ENCODE results near the gene MYLK4. TPM values are rescaled to one million over a fixed set of nuclear protein-coding genes. Genes with fewer than 3 reads are reported as not detected.
A peak's percentile ranks its signal among the peaks of the same experiment; 100 is the strongest.

MYLK4 gene
- 0.08 TPM for polyA plus RNA-seq

DNA sequence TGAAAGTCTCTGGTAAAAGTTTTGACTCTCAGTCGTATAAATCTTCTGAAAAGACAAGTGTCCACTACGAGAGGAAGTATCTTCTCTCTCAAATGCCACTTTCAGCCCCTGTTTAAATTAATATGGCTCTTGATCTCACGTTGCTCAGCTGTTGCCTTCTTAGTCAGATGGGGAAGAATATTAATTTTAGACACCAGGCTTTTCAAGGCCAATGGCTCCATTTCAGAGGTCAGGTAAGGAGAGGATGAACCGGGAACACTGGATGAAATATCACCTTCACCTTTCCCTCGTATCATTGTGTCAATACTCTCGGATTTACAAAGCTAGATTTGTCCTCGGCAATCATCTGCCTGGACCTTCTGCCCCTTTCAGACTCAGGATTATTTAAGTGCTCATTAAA is at the start of gene MYLK4:
MYLK4 (minus strand) TSS at position 91 of the 400 bp plus-strand sequence. CDS start 1,628 bp downstream, outside the sequence.
- Mint-ChIP-seq H3K36me3 (peaks cover 4% of the 10 kb centered on the region), H3K27me3 (peaks cover 18% of the 10 kb centered on the region), H3K4me3 (no peak within 1 kb of the TSS), H3K27ac (no peak within 1 kb of the TSS), H3K9me3 (no peaks in the 10 kb centered on the region), H3K4me1 (peaks cover 3 to 9% (median 6%) of the 10 kb centered on the region in 3 donors)

DNA sequence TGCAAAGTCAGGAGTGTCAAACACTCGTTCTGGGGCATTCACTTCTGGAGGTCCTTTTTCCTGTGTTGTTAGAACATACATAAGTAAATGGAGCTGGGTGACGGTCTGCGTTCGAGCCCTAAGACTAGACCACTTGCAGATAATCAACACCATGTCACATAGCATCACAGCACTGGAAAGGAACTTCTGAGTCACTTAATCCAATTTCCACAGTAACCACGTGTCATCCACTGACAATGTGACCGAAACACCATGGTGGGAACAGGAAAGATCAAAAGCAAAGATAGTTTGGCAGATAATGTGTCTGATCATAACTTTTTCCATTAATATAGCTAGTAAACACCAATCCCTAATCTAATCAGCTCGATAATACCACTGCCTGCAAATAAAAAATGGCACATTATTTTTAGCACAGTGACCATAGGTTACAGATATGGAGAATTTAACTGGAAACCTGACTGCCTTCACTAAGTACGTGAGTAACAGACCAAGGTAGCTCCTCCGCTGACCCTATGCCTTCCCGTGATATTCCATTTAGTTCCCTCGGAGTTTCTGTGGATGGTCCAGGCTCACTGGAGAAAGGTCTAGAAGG is 49.3 kb upstream of the MYLK4 start:
- no peaks in the 10 kb centered on the region for H3K27me3 Mint-ChIP-seq
- no peak overlapping the region for H3K4me3 Mint-ChIP-seq
- no peak overlapping the region for H3K27ac Mint-ChIP-seq
- no peaks in the 10 kb centered on the region for H3K9me3 Mint-ChIP-seq
- H3K4me1 Mint-ChIP-seq, result peaks cover 0 to 4% (median 2%) of the 10 kb centered on the region in 3 donors
- H3K36me3 Mint-ChIP-seq, result peaks cover 4% of the 10 kb centered on the region

DNA sequence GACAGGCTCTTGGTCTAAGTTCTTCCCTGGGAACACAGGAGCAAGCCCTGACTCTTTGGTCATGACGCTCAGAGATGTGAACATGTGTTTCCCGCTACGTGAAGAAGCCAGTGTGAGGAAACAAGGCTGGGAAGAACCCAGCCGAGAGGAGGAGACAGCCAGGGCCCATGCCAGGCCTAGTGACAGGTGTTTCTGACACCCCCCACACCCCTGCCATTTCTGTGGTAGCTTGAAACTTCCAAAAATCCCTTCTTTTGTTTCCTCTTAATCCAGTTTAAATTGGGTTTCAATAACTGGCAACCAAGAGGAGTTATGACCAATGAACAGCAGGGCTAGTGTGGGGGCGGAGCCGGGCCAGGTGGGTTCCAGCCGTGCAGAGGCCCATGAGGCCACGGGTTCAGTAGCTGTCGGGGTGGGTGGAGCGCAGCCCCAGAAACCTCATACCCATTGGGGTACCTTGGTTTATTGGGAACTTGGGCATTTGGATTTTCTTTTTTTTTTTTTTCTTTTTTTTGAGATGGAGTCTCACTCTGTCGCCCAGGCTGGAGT is 47.9 kb upstream of the MYLK4 start:
- H3K4me3 Mint-ChIP-seq, result no peak overlapping the region
- H3K4me1 Mint-ChIP-seq, result peaks cover 3 to 12% (median 6%) of the 10 kb centered on the region in 3 donors
- H3K27ac Mint-ChIP-seq, result no peak overlapping the region

DNA sequence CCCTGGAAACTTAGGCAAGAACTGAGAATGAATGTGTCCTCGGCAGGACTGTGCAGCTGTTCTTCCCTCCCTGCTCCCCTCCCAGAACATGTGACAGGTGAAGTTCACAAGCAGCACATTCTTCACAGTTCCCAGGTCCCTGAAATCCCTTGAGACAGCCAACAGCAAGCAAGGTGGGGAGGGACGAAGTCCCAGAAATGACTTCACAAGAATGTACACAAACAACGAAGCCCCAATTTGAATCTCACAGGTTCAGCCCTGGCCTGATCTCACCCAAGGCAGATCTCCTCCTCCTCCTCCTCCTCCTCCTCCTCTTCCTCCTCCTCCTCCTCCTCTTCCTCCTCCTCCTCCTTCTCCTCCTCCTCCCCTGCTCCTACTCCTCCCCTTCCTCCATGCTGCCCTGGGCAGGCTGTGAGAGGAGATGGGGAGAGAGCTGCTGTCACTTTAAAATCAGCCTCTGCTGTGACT is 46.9 kb upstream of the MYLK4 start:
- Mint-ChIP-seq H3K27me3 (no peaks in the 10 kb centered on the region), H3K27ac (no peak overlapping the region), H3K4me3 (peak overlapping the region in 1 of 4 donors; percentile 17)

More for the DNA sequence above, 47.9 kb upstream of the MYLK4 start:
- peaks cover 4% of the 10 kb centered on the region for H3K36me3 Mint-ChIP-seq
- no peaks in the 10 kb centered on the region for H3K27me3 Mint-ChIP-seq
- no peaks in the 10 kb centered on the region for H3K9me3 Mint-ChIP-seq

DNA sequence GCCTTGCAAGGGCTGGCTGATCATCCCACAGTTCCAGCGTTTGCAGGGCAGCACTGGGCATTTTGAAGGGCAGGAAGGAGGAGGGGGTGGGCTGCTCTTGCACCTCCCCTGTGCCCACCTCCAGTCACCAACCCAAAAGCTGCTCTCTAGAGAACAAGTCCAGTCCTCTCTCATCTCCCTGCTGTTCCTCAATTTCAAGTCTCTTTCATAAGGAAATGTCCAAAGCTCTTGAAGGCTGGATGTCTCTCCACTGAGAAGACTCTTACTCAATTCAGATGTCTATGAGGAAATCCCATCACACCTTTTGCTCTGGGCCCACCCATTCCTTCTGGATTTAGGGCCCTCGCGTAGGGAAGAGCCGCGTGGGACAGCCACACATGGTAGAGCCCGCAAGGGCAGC is 46.1 kb upstream of the MYLK4 start:
- peaks cover 4% of the 10 kb centered on the region for H3K36me3 Mint-ChIP-seq
- no peaks in the 10 kb centered on the region for H3K27me3 Mint-ChIP-seq
- peaks cover 10 to 20% (median 19%) of the 10 kb centered on the region in 3 donors for H3K4me1 Mint-ChIP-seq
- H3K9me3 Mint-ChIP-seq, result no peaks in the 10 kb centered on the region
- H3K4me3 Mint-ChIP-seq, result no peak overlapping the region
- peak overlapping the region in 1 of 3 donors; percentile 76 for H3K27ac Mint-ChIP-seq

More for the DNA sequence above, 46.9 kb upstream of the MYLK4 start:
- H3K4me1 Mint-ChIP-seq, result peaks cover 7 to 19% (median 15%) of the 10 kb centered on the region in 3 donors
- peaks cover 4% of the 10 kb centered on the region for H3K36me3 Mint-ChIP-seq
- no peaks in the 10 kb centered on the region for H3K9me3 Mint-ChIP-seq

DNA sequence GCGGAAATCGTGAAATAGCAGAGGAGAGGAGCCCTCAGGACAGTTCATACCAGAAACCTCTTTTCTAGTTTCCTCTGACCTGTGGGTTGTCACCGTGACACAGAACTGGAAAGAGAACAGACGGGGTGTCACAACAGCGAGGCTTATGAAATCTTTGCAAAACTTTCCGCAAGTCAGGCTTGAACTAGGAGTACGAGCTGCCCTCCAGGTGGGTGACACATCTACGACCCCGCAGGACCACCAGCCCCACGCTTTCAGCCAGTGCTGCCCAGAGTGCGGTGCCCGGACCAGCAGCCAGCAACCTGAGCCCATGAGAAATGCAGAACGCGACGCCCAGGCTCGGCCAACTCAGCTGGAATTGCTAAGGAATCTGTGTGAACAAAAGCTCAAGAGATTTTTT is 45.2 kb upstream of the MYLK4 start:
- H3K27me3 Mint-ChIP-seq, result no peaks in the 10 kb centered on the region
- H3K36me3 Mint-ChIP-seq, result peaks cover 6% of the 10 kb centered on the region
- no peaks in the 10 kb centered on the region for H3K9me3 Mint-ChIP-seq
- H3K4me1 Mint-ChIP-seq, result peaks cover 17 to 29% (median 23%) of the 10 kb centered on the region in 3 donors
- no peak overlapping the region for H3K4me3 Mint-ChIP-seq
- H3K27ac Mint-ChIP-seq, result no peak overlapping the region

DNA sequence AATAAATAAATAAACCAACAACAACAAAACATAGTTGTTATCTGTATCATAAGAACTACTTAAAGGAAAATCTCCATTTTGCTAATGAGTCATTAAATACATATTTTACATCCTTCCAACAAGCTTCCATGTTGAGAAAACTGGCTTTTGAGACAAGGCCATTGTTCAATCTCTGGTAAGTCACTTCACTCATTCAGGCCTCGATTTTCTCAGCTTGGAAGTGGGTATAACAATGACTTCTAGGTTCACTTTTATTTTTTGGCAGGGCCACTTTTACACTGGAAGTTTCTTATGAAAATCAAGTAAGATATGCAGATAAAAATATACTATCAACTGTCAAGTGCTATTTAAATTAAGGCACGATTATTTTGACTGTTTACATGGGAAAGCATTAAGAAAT is 44.4 kb upstream of the MYLK4 start:
- H3K4me3 Mint-ChIP-seq, result no peak overlapping the region
- no peaks in the 10 kb centered on the region for H3K9me3 Mint-ChIP-seq
- H3K27me3 Mint-ChIP-seq, result no peaks in the 10 kb centered on the region
- H3K4me1 Mint-ChIP-seq, result peaks cover 20 to 29% (median 25%) of the 10 kb centered on the region in 3 donors
- no peak overlapping the region for H3K27ac Mint-ChIP-seq
- peaks cover 4% of the 10 kb centered on the region for H3K36me3 Mint-ChIP-seq

DNA sequence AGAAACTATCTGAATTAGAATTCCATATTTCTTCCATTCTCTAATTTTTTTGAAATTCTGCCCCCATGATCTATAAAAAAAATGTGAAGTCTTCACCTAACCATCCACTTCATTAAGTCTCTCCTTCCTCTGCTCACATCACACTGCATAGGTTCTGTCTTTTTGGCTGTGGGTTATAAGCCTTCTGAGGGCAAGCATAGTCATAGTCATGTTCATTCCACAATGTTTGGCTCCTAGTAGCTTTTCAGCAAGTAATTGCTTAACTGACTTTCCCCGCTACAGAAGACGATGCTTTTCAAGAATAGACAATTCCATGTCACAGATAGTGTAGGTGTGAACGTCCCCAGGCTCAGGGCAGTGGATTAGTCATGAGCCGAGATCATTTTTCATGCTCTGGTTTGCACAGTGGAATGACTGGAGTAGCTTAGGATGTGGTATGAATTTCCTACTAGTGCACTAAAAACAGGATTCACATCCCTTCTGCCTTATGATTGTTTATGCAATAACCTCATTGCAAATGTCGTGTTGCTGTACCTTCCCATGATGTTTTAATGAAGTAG is 43.5 kb upstream of the MYLK4 start:
- Mint-ChIP-seq H3K4me1 (peaks cover 20 to 29% (median 25%) of the 10 kb centered on the region in 3 donors), H3K4me3 (no peak overlapping the region), H3K27ac (peak overlapping the region in 2 of 3 donors; percentile 67 to 82)

DNA sequence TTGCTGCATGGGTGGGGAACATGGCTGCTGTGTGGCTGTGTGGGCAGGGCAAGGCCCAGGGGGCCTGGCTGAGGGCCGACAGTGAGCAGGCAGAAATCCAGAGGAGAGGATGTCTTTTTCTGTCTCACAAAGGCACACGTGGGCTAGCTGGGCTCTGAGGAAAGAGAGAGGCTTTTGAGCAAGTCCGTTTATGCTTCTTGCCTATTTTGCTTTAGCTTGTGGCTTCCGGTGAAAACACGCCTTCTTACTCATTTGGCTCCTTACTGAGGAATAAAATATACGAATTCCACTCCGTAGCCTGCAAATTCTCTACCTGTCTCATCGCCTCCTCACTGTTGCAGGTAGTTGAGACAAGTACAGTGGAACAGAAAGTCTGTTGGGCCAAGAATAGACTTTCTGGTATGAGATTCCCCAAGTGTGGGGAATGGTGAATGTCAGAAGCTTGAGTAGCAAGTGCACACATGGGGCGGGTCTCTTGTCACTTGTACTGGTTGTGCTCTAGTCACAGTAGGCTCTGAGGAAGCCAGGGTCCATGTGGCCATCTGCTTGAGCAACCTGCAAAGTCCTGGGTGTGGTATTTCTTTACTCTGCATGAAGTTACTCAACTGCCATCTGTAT is 42.9 kb upstream of the MYLK4 start:
- Mint-ChIP-seq H3K27ac (peak overlapping the region in 2 of 3 donors; percentile 67 to 82), H3K36me3 (peaks cover 1% of the 10 kb centered on the region), H3K27me3 (no peaks in the 10 kb centered on the region), H3K4me3 (peak overlapping the region in 1 of 4 donors; percentile 55), H3K4me1 (peaks cover 20 to 29% (median 25%) of the 10 kb centered on the region in 3 donors), H3K9me3 (no peaks in the 10 kb centered on the region)

More for the DNA sequence above, 43.5 kb upstream of the MYLK4 start:
- no peaks in the 10 kb centered on the region for H3K27me3 Mint-ChIP-seq
- no peaks in the 10 kb centered on the region for H3K9me3 Mint-ChIP-seq
- H3K36me3 Mint-ChIP-seq, result peaks cover 1% of the 10 kb centered on the region

DNA sequence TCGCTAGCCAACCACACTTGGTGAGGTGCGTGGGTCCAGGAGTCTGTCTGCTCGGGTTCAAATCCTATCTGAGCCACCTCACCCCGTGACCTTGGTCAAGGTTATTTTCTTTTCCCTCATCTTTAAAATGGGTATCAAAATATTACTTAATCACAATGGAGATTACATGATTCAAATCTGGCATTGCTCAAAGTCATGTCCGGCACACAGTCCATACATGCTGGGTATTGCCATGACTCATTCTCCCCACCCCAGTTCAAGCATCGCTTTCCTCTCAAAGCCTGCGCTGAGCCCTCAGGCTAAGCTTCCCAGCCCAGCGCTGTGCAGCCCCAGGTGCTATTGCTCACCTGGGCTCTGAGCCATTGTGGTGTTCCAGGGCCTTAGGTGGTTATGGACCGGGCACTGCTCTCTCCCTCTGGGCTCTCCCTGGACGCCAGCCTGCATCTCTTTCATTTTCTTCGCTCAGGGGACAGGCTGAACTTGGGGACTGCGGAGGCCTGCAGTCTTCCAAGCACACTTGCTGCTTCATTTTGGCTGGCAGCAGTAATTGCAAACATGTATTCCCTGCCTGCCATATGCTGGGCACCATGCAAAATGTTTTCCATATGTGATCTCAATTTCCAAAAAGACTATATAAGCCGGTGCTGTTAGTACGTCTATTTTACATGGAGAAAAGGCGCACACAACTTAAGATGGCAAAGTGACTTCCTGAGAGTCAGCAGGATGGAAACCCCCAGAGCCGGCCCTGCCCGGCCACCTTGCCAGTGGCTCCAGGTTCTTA is 41.8 kb upstream of the MYLK4 start:
- Mint-ChIP-seq H3K36me3 (peaks cover 3% of the 10 kb centered on the region), H3K9me3 (no peaks in the 10 kb centered on the region), H3K4me3 (peak overlapping the region in 1 of 4 donors; percentile 68), H3K27ac (no peak overlapping the region), H3K4me1 (peaks cover 20 to 29% (median 25%) of the 10 kb centered on the region in 3 donors), H3K27me3 (no peaks in the 10 kb centered on the region)

DNA sequence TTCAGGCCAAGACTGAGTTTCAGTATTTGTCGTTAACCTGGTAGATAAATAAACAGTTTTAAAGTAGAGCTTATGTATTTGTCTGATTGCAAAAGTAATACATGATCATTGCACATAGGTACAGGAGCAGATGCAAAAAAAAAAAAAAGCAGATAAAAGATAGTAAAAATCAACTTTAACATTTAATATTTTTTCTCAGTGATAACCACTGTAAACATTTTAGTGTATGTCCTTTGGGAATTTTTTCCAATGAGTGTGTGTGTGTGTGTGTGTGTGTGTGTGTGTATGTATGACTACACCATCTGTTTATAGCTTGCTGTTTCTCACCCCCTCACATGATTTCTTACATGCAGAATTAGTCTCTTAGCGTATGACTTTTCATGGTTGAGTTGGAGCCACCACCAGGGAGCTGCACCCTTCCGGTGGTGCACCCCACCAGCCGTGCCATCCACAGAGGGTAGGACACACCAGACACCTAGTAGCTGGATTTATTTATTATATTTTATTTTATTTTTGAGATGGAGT is 40.8 kb upstream of the MYLK4 start:
- H3K9me3 Mint-ChIP-seq, result no peaks in the 10 kb centered on the region
- H3K27me3 Mint-ChIP-seq, result no peaks in the 10 kb centered on the region
- H3K27ac Mint-ChIP-seq, result peak overlapping the region in 2 of 3 donors; percentile 39 to 73
- peaks cover 8% of the 10 kb centered on the region for H3K36me3 Mint-ChIP-seq
- H3K4me1 Mint-ChIP-seq, result peaks cover 20 to 26% (median 25%) of the 10 kb centered on the region in 3 donors
- H3K4me3 Mint-ChIP-seq, result peak overlapping the region; percentile 7 to 85 (median 56)

DNA sequence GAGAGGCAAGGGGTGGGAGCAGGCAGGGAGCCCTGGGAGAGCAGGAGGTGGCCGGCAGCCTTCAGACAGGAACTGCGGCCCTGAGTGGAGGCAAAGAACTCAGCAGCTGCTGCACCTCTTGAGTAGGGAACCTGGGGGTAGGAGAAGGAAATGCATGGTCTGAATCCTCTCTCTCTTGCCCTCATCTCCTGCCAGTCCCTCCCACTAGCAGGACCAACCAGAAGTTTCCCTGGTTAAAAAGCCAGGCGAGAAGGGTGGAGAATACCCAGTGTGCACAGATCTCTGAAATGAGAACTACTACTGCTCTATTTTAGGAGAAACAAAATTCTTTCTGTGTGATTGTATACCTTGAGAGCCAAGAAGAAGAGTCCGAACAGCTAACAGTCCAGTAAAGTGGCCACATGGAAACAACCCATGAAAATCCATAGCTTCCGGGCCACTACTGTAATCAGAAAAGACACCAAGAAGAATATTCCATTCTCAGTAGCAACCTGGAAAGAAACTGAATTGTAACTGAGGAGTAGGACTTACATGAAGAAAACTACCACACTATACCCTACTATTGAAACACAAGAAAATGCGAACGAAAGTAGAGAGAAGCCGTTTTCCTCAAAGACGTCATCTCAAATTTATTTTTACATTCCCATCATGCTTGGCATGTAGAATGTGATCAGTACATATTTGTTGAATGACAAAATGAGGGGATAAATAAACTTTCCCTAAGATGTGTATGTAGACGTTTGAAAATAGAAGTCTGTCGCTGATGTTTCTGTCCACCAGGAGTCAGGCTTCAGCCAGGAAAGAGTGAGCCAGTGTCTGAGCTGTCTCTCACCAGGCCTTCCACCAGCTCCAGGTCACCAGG is 40.1 kb upstream of the MYLK4 start:
- H3K4me1 Mint-ChIP-seq, result peaks cover 20 to 26% (median 25%) of the 10 kb centered on the region in 3 donors
- peak overlapping the region in 3 of 4 donors; percentile 7 to 85 (median 68) for H3K4me3 Mint-ChIP-seq
- H3K9me3 Mint-ChIP-seq, result no peaks in the 10 kb centered on the region
- no peaks in the 10 kb centered on the region for H3K27me3 Mint-ChIP-seq
- peaks cover 9% of the 10 kb centered on the region for H3K36me3 Mint-ChIP-seq
- peak overlapping the region in 2 of 3 donors; percentile 39 to 73 for H3K27ac Mint-ChIP-seq

DNA sequence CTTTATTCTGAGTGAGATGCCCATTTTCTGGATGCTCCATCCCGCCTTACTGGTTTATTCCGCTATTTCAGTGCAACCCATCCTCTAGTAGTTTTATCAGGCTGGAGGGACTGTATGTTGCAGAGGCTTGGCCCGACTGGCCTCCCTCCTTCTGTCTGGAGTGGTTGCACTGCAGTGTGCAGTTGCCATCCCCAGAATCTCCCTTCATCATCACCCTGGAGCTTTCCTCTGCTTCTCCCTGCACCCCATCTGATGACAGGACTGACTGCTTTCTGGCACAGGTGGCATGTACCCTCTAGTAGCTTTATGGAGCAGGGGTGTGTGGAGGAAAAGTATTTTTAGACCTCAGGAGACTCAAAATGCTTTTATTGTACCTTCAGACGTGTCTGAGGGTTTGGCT is 35.5 kb upstream of the MYLK4 start:
- Mint-ChIP-seq H3K4me3 (peak overlapping the region in 1 of 4 donors; percentile 21), H3K27me3 (no peaks in the 10 kb centered on the region), H3K27ac (no peak overlapping the region), H3K36me3 (peaks cover 8% of the 10 kb centered on the region), H3K4me1 (peaks cover 3 to 12% (median 5%) of the 10 kb centered on the region in 3 donors), H3K9me3 (no peaks in the 10 kb centered on the region)

Measured in IgD-negative memory B cell (primary cell).